OCI-LY1 (cell line): Measurements from ENCODE around the gene KLHL40.

Experiments used
- CTCF ChIP-seq: fragments of 200-600 bp; sonication (generic), shearing (Covaris generic); IDR thresholded peaks from 2 replicates; pipeline ENCODE4 v1.5.1; 2017; ENCODE audit warnings: mild to moderate bottlenecking, antibody characterized with exemption, low read length, moderate library complexity, mixed read lengths
- EZH2 ChIP-seq: fragments of 200-600 bp; sonication (generic), shearing (Covaris generic); IDR thresholded peaks from 2 replicates; pipeline ENCODE4 v1.8.0; 2017; ENCODE audit warnings: borderline replicate concordance, mixed run types, mild to moderate bottlenecking, antibody characterized with exemption, low read length, moderate library complexity, mixed read lengths

GRCh38 chr3:42664438-42664803, 20.9 kb upstream of the KLHL40 start:
- TF ChIP-seq CTCF (no peak), EZH2 (no peak)
